Bronchial epithelial cell (primary cell): ENCODE data around the gene HLA-DRA. TPM values are rescaled to one million over a fixed set of nuclear protein-coding genes. Genes with fewer than 3 reads are reported as not detected.

Experiments used
- DNase-seq: peaks from one replicate; pipeline ENCODE4 v3.0.0-alpha.2; 2010; ENCODE audit warnings: low read depth
- FAIRE-seq: peaks from 2 replicates; lab custom pipeline; 2011; peaks lifted over from hg19 to GRCh38; lab: Jason Lieb, UNC
- H3K27me3 ChIP-seq: 2 replicates; pipeline ENCODE4 v1.5.1; 2011; ENCODE audit warnings: low read length; ENCODE audit not compliant: control insufficient read depth, insufficient read depth
- H3K36me3 ChIP-seq: 2 replicates; pipeline ENCODE4 v1.5.1; 2011; ENCODE audit warnings: low read length; ENCODE audit not compliant: control insufficient read depth, insufficient read depth
- H3K4me3 ChIP-seq: 2 replicates; pipeline ENCODE4 v1.5.1; 2011; ENCODE audit warnings: mild to moderate bottlenecking, low read depth, low read length, control low read depth
- CTCF ChIP-seq: IDR thresholded peaks from 2 replicates; pipeline ENCODE4 v1.5.1; 2011; ENCODE audit warnings: mild to moderate bottlenecking, moderate library complexity, low read length, control low read depth, inconsistent platforms; ENCODE audit not compliant: insufficient read depth, severe bottlenecking
- total RNA-seq: library from RNA; depleted of rRNA; stranded (reverse); fragments of >200 nt; gene quantifications from 2 replicates; pipeline ENCODE4 v1.2.1, GENCODE V29; 2014

Gene HLA-DRA
- total RNA-seq, 1 donor from 2014 or later, result not detected

GRCh38 chr6:32475392-32476206 is 35.9 kb downstream of the HLA-DRA start:
- no peak for DNase-seq
- TF ChIP-seq CTCF, result no peak
- Histone ChIP-seq H3K4me3 (no peak overlapping the region), H3K36me3 (no peaks in the 10 kb centered on the region), H3K27me3 (no peaks in the 10 kb centered on the region)
- peak; percentile 60 for FAIRE-seq

- no peak for DNase-seq
- FAIRE-seq, result no peak
Observed at GRCh38 chr6:32483968-32484613, 44.4 kb downstream of the HLA-DRA start.

GRCh38 chr6:32484614-32484998 is 44.9 kb downstream of the HLA-DRA start:
- DNase-seq (no peak), FAIRE-seq (peak; percentile 50)
- no peak for TF ChIP-seq CTCF
- H3K36me3 ChIP-seq, result no peaks in the 10 kb centered on the region
- no peak overlapping the region for H3K4me3 ChIP-seq
- no peaks in the 10 kb centered on the region for H3K27me3 ChIP-seq

More at GRCh38 chr6:32483968-32484613, 44.4 kb downstream of the HLA-DRA start:
- H3K27me3 ChIP-seq, result no peaks in the 10 kb centered on the region
- TF ChIP-seq CTCF, result no peak
- H3K36me3 ChIP-seq, result no peaks in the 10 kb centered on the region
- no peak overlapping the region for H3K4me3 ChIP-seq

- FAIRE-seq (no peak), DNase-seq (no peak)
Observed at GRCh38 chr6:32488083-32488482, 48.4 kb downstream of the HLA-DRA start.

GRCh38 chr6:32491700-32492099 is 52.0 kb downstream of the HLA-DRA start:
- no peak overlapping the region for H3K4me3 ChIP-seq
- no peak for DNase-seq
- no peak for FAIRE-seq
- H3K27me3 ChIP-seq, result no peaks in the 10 kb centered on the region
- no peak for TF ChIP-seq CTCF
- H3K36me3 ChIP-seq, result no peaks in the 10 kb centered on the region

More at GRCh38 chr6:32488083-32488482, 48.4 kb downstream of the HLA-DRA start:
- H3K27me3 ChIP-seq, result no peaks in the 10 kb centered on the region
- TF ChIP-seq CTCF, result no peak
- no peak overlapping the region for H3K4me3 ChIP-seq
- H3K36me3 ChIP-seq, result no peaks in the 10 kb centered on the region
